Activated B cell treated with CpG ODN at 0.5 μM for 24 hours (primary cell): Measurements from ENCODE around the gene BEAN1. TPM values are rescaled to one million over a fixed set of nuclear protein-coding genes. Genes with fewer than 3 reads are reported as not detected.

Experiments
- ATAC-seq: fragments of 200-7000 bp; cut with Tn5 transposase; one replicate; pipeline ENCODE4 v1.10.0; 2021; ENCODE audit warnings: low read depth, mild to moderate bottlenecking, moderate library complexity
- CTCF ChIA-PET: fragments of 350-600 bp; sonication (Branson Sonifier 250); formaldehyde crosslinking; loops from one replicate; lab custom pipeline; 2021; ENCODE audit warnings: antibody characterized with exemption; lab: Charles Lee
- POLR2A ChIA-PET: fragments of 350-600 bp; sonication (Branson Sonifier 250); formaldehyde crosslinking; loops from one replicate; lab custom pipeline; 2021; ENCODE audit warnings: antibody characterized with exemption; lab: Charles Lee
- DNase-seq: peaks from one replicate; pipeline ENCODE4 v3.0.0; 2022
- H3K27ac Mint-ChIP-seq: one replicate; pipeline ENCODE4 v1.8.0; 2020; ENCODE audit warnings: mixed read lengths
- H3K27me3 Mint-ChIP-seq: one replicate; pipeline ENCODE4 v1.8.0; 2021; ENCODE audit warnings: mixed read lengths
- H3K36me3 Mint-ChIP-seq: one replicate; pipeline ENCODE4 v1.8.0; 2021; ENCODE audit warnings: low read depth, mixed read lengths
- H3K4me1 Mint-ChIP-seq: one replicate; pipeline ENCODE4 v1.8.0; 2021; ENCODE audit warnings: mixed read lengths
- H3K4me3 Mint-ChIP-seq: one replicate; pipeline ENCODE4 v1.8.0; 2020; ENCODE audit warnings: mild to moderate bottlenecking, mixed read lengths
- H3K9me3 Mint-ChIP-seq: one replicate; pipeline ENCODE4 v1.8.0; 2020; ENCODE audit warnings: mixed read lengths
- intact Hi-C: fragments of 100-400 bp; cut with micrococcal nuclease; formaldehyde crosslinking; loops from one replicate; pipeline ENCODE4 v1.15.1; 2024
- total RNA-seq: library from RNA; stranded (reverse); gene quantifications from 2 replicates; pipeline ENCODE4 v1.2.3, GENCODE V29; 2022
- TF ChIP-seq, protein P1 (sequence below): fragments of 200-600 bp; IDR thresholded peaks from one replicate; pipeline ENCODE4 v1.8.0; 2022; ENCODE audit warnings: antibody characterized with exemption, mild to moderate bottlenecking

Gene BEAN1
- total RNA-seq, 1 donor from 2014 or later: not detected

DNA sequence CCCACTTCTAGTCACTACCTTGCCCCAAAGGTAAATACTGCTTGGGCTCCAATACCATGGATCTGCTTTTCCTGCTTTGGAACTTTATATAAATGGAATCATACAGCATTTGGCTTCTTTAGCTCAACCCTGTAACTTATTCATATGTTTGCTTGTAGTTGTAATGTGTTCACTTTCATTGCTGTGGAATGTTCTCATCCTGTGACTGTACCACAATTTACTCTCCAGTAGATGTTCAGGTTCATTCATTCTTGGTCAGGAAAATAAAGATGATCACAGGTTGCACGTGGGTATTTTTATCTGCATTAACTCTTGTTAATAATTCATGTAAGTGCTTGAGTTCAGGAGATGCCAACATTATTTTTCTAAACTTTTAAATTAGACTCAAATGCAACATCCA is 6.7 kb upstream of the BEAN1 start:
- intact Hi-C loops: no loop called here
- CTCF ChIA-PET: no interaction called here

GRCh38 chr16:66421891-66422290 is 5.2 kb upstream of the BEAN1 start:
- Mint-ChIP-seq H3K9me3 (no peaks in the 10 kb centered on the region), H3K36me3 (no peaks in the 10 kb centered on the region), H3K4me3 (no peak overlapping the region), H3K27me3 (peaks cover 42% of the 10 kb centered on the region), H3K27ac (no peak overlapping the region), H3K4me1 (peaks cover 15% of the 10 kb centered on the region)
- TF ChIP-seq, protein P1, sequence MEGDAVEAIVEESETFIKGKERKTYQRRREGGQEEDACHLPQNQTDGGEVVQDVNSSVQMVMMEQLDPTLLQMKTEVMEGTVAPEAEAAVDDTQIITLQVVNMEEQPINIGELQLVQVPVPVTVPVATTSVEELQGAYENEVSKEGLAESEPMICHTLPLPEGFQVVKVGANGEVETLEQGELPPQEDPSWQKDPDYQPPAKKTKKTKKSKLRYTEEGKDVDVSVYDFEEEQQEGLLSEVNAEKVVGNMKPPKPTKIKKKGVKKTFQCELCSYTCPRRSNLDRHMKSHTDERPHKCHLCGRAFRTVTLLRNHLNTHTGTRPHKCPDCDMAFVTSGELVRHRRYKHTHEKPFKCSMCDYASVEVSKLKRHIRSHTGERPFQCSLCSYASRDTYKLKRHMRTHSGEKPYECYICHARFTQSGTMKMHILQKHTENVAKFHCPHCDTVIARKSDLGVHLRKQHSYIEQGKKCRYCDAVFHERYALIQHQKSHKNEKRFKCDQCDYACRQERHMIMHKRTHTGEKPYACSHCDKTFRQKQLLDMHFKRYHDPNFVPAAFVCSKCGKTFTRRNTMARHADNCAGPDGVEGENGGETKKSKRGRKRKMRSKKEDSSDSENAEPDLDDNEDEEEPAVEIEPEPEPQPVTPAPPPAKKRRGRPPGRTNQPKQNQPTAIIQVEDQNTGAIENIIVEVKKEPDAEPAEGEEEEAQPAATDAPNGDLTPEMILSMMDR: no peak
- ATAC-seq (no peak), DNase-seq (no peak)
- intact Hi-C loops: no loop called here
- ChIA-PET CTCF (no interaction called here), POLR2A (no interaction called here)

More for the DNA sequence above, 6.7 kb upstream of the BEAN1 start:
- H3K4me1 Mint-ChIP-seq: peaks cover 17% of the 10 kb centered on the region
- ATAC-seq: no peak
- no peak for DNase-seq
- peaks cover 35% of the 10 kb centered on the region for H3K27me3 Mint-ChIP-seq
- TF ChIP-seq, protein P1: no peak
- H3K36me3 Mint-ChIP-seq: no peaks in the 10 kb centered on the region
- POLR2A ChIA-PET: no interaction called here
- no peak overlapping the region for H3K4me3 Mint-ChIP-seq
- H3K27ac Mint-ChIP-seq: no peak overlapping the region
- H3K9me3 Mint-ChIP-seq: no peaks in the 10 kb centered on the region

- DNase-seq (no peak), ATAC-seq (no peak)
- intact Hi-C loops: no loop called here
- Mint-ChIP-seq H3K27ac (no peak overlapping the region), H3K4me3 (no peak overlapping the region), H3K36me3 (no peaks in the 10 kb centered on the region), H3K9me3 (no peaks in the 10 kb centered on the region), H3K27me3 (peaks cover 42% of the 10 kb centered on the region), H3K4me1 (peaks cover 11% of the 10 kb centered on the region)
- ChIA-PET CTCF (no interaction called here), POLR2A (no interaction called here)
- TF ChIP-seq, protein P1: no peak
Observed at GRCh38 chr16:66422366-66422765, 4.7 kb upstream of the BEAN1 start.

DNA sequence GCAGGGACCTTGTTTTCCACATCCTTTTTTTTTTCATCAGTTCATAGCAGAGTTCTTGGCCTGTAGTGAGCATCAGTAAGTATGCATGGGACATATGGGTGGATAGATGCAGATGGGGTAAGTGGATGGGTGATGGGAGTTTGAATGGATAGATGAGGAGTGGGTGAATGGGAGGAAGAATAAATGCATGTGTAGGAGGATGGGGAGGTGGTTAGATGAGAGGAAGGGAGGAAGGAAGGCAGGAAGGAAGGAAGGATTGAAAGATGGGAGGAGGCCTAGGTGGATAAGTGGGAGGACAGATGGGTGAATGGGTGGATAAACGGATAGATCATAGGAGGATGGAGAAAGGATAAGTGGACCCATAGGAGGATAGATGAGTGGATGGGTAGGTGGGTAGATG is 3.9 kb upstream of the BEAN1 start:
- peaks cover 7% of the 10 kb centered on the region for H3K4me1 Mint-ChIP-seq
- DNase-seq (no peak), ATAC-seq (no peak)
- intact Hi-C loops: no loop called here
- peaks cover 47% of the 10 kb centered on the region for H3K27me3 Mint-ChIP-seq
- no peak overlapping the region for H3K4me3 Mint-ChIP-seq
- H3K9me3 Mint-ChIP-seq: no peaks in the 10 kb centered on the region
- no peak overlapping the region for H3K27ac Mint-ChIP-seq
- TF ChIP-seq, protein P1: no peak
- CTCF ChIA-PET: no interaction called here
- POLR2A ChIA-PET: no interaction called here
- H3K36me3 Mint-ChIP-seq: no peaks in the 10 kb centered on the region

GRCh38 chr16:66425651-66426050 is 1.4 kb upstream of the BEAN1 start:
- intact Hi-C loops: no loop called here
- DNase-seq: no peak
- TF ChIP-seq, protein P1: no peak
- Mint-ChIP-seq H3K4me1 (peaks cover 6% of the 10 kb centered on the region), H3K27me3 (peaks cover 72% of the 10 kb centered on the region), H3K36me3 (no peaks in the 10 kb centered on the region), H3K9me3 (no peaks in the 10 kb centered on the region), H3K4me3 (no peak overlapping the region), H3K27ac (no peak overlapping the region)
- ATAC-seq: no peak
- ChIA-PET POLR2A (no interaction called here), CTCF (no interaction called here)
